Vagina (tissue), 2 donors: ENCODE results near the gene RAB24. TPM values are rescaled to one million over a fixed set of nuclear protein-coding genes. Genes with fewer than 3 reads are reported as not detected.

Experiments
- DNase-seq, 2 donors: peaks; one replicate each; pipeline ENCODE4 v3.0.0-alpha.2; 2017; ENCODE audit errors: extremely low spot score in 2 of 2
- H3K27ac ChIP-seq: fragments of 200-600 bp; sonication (generic); one replicate; pipeline ENCODE4 v1.5.1; 2019
- H3K27me3 ChIP-seq: fragments of 200-600 bp; sonication (generic); one replicate; pipeline ENCODE4 v1.5.1; 2019
- H3K36me3 ChIP-seq, 2 donors: fragments of 200-600 bp; sonication (generic); one replicate each; pipeline ENCODE4 v1.5.1; 2017 to 2019
- H3K4me1 ChIP-seq: fragments of 200-600 bp; sonication (generic); one replicate; pipeline ENCODE4 v1.5.1; 2019
- H3K4me3 ChIP-seq, 2 donors: fragments of 200-600 bp; sonication (generic); 1 replicate in 1 of 2; 2 replicates in 1 of 2; pipeline ENCODE4 v1.5.1; 2016 to 2019
- H3K9me3 ChIP-seq: fragments of 200-600 bp; sonication (generic); one replicate; pipeline ENCODE4 v1.5.1; 2019
- POLR2A ChIP-seq, 2 donors: fragments of 450-650 bp; IDR thresholded peaks; one replicate each; pipeline ENCODE4 v1.6.1; 2017; ENCODE audit warnings: antibody characterized with exemption in 2 of 2, mild to moderate bottlenecking in 2 of 2, moderate library complexity in 2 of 2
- POLR2AphosphoS5 ChIP-seq, 2 donors: sonication (generic); formaldehyde crosslinking; IDR thresholded peaks; one replicate each; pipeline ENCODE4 v1.9.0; 2017; ENCODE audit warnings: antibody characterized with exemption in 2 of 2, mild to moderate bottlenecking in 2 of 2, low read depth in 1 of 2; ENCODE audit not compliant: insufficient read depth in 1 of 2
- intact Hi-C: fragments of 100-400 bp; cut with DNase I; formaldehyde crosslinking; loops from one replicate; pipeline ENCODE4 v1.15.1; 2023
- total RNA-seq: library from RNA; depleted of rRNA; stranded (reverse); fragments of >200 nt; gene quantifications from one replicate; pipeline ENCODE4 v1.2.3, GENCODE V29; 2016
- TF ChIP-seq, protein P1 (sequence below), 3 experiments: fragments of 450-650 bp in 2 of 3; fragments of 200-600 bp in 1 of 3; sonication (generic) in 1 of 3; IDR thresholded peaks; one replicate each; pipeline ENCODE4 v1.5.1; 2017 to 2019; ENCODE audit warnings: antibody characterized with exemption in 3 of 3, mild to moderate bottlenecking in 2 of 3, moderate library complexity in 2 of 3

The RAB24 gene
- total RNA-seq, 1 donor from 2014 or later, result 48.6 TPM

DNA sequence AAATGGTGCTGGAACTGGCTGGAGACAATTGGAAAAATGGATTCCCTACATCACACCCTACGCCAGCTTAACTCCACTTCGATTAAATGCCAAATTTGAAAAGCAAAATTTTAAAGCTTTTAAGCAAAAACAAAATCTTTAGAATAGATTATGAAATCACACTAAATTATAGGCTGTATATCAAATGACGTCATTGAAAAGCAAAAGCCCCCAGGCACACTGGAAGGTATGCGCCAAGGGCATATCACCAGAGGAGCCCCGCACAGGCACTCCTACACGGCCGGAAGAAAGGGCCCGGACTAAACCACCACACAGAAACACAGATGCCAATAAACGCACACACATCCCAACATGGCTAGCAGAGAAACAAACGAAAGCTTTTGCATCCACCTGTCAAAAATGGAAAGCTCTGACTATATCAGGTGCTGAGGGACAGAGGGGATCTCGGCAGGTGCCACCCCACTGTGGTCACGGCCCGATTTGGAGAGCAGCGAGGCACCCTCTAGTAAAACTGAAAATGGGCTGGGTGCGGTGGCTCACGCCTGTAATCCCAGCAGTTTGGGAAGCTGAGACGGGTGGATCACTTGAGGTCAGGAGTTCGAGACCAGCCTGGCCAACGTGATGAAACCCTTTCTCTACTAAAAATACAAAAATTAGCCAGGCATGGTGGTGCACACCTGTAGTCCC is 25.2 kb upstream of the RAB24 start:
- H3K27ac ChIP-seq, result no peak overlapping the region
- H3K4me1 ChIP-seq, result peaks cover 5% of the 10 kb centered on the region
- no peaks in the 10 kb centered on the region for H3K9me3 ChIP-seq
- TF ChIP-seq, protein P1, sequence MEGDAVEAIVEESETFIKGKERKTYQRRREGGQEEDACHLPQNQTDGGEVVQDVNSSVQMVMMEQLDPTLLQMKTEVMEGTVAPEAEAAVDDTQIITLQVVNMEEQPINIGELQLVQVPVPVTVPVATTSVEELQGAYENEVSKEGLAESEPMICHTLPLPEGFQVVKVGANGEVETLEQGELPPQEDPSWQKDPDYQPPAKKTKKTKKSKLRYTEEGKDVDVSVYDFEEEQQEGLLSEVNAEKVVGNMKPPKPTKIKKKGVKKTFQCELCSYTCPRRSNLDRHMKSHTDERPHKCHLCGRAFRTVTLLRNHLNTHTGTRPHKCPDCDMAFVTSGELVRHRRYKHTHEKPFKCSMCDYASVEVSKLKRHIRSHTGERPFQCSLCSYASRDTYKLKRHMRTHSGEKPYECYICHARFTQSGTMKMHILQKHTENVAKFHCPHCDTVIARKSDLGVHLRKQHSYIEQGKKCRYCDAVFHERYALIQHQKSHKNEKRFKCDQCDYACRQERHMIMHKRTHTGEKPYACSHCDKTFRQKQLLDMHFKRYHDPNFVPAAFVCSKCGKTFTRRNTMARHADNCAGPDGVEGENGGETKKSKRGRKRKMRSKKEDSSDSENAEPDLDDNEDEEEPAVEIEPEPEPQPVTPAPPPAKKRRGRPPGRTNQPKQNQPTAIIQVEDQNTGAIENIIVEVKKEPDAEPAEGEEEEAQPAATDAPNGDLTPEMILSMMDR (IDR thresholded peaks at IDR 0.05), result no peak
- TF ChIP-seq POLR2AphosphoS5 (IDR thresholded peaks at IDR 0.05; ENCODE audit: insufficient read depth in 1 of 2, low read depth in 1 of 2), result no peak
- TF ChIP-seq POLR2A (IDR thresholded peaks at IDR 0.05), result no peak
- intact Hi-C loops, result no loop called here
- no peaks in the 10 kb centered on the region for H3K27me3 ChIP-seq
- H3K4me3 ChIP-seq, result no peak overlapping the region
- DNase-seq, result no peak
- peaks cover 0 to 38% of the 10 kb centered on the region in 2 donors for H3K36me3 ChIP-seq

DNA sequence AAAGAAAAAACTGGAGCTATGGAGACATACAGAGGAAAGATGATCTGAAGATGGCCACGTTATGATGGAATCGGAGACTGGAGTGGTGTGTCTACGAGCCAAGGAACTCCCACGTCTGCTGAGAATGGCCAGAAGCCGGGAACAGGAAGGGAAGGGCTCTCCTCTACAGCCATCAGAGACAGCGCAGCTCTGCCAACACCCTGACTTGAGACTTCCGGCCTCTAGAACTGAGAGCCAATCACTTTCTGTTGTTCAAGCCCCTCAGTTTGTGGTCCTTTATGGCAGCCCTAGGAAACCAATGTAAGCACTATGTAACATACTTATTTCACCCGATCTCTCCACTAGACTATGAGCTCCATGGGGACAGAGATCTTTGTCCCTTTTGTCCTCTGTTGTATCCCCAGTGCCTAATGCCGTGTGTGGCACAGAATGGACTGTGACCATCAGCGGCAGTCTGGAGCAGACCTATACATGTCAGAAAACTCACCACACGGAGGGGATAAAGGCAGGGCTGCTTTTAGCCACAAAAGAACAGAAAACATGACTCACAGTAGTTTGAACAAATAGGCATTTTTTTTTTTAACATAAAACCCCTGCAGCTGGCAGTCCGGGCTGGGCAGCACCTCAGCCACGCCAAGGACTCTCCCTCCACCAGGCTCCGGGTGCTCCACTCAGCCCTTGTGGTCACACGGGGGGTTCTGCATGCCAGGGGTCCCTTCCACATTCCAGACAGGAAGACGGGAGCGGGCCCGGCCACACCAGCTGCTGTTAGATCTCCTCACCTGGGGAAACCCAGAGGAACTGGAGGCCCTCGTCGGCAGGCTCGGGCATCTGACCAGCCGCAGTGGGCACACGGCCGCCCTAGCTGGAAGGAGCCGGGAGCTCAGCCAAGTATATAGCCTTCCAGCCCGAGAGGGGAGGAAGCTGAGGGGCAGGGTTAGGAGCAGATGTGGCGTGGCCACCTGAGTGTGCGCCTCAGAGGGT is 24.3 kb upstream of the RAB24 start:
- Histone ChIP-seq H3K9me3 (no peaks in the 10 kb centered on the region), H3K4me3 (no peak overlapping the region), H3K27me3 (no peaks in the 10 kb centered on the region), H3K27ac (no peak overlapping the region), H3K4me1 (peaks cover 5% of the 10 kb centered on the region), H3K36me3 (peaks cover 0 to 30% of the 10 kb centered on the region in 2 donors)
- TF ChIP-seq, protein P1 (IDR thresholded peaks at IDR 0.05), result no peak
- TF ChIP-seq POLR2A (IDR thresholded peaks at IDR 0.05) (no peak), POLR2AphosphoS5 (IDR thresholded peaks at IDR 0.05; ENCODE audit: insufficient read depth in 1 of 2, low read depth in 1 of 2) (no peak)
- intact Hi-C loops, result no loop called here
- no peak for DNase-seq

DNA sequence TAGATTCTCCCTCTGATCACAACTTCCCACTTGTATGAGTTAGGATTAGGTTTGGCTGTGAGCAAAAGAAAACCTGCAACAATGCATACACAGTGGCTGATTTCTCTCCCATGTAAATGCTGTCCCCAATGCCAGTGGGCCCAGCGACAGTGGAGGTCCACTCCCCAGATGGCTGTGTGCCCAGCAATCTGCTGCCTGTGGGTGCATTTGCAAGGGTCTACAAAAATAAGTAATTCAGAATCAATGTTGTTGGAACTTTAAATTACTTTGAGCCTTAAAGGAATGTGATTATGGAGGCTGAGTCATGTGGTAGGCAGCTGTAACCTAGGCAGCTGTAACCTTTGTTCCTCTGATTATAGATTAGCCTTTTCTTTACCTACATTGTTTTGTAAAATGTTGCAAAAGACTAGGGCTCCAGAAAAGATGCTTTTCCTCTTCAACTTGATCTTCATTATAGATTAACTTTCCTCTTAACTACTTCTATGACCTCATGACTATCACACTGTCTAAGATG is 22.4 kb upstream of the RAB24 start:
- no peak for DNase-seq
- TF ChIP-seq, protein P1 (IDR thresholded peaks at IDR 0.05), result no peak
- TF ChIP-seq POLR2AphosphoS5 (IDR thresholded peaks at IDR 0.05; ENCODE audit: insufficient read depth in 1 of 2, low read depth in 1 of 2) (no peak), POLR2A (IDR thresholded peaks at IDR 0.05) (no peak)
- Histone ChIP-seq H3K27ac (no peak overlapping the region), H3K27me3 (no peaks in the 10 kb centered on the region), H3K4me3 (no peak overlapping the region), H3K9me3 (no peaks in the 10 kb centered on the region), H3K4me1 (peaks cover 5% of the 10 kb centered on the region), H3K36me3 (peaks cover 0 to 14% of the 10 kb centered on the region in 2 donors)
- intact Hi-C loops, result no loop called here

DNA sequence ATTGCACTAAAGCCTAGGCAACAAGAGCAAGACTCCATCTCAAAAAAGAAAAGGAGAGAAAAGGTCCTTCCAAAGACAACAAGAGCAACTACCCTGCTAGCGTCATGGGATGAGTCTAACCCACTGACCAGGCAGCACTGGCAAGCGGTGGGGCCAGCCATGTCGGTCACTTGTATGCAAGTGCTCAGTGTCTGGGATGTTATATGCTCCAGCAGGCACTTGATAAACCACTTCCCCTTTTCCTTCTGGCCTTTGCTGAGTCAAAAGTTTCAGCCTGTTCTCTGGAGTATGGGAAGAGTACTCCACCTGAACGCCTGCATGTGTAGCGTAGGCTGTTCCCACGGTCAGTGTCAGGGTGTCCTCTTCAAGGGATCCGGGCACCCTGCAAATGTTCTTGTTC is 17.4 kb upstream of the RAB24 start:
- TF ChIP-seq, protein P1 (IDR thresholded peaks at IDR 0.05), result no peak
- TF ChIP-seq POLR2AphosphoS5 (IDR thresholded peaks at IDR 0.05; ENCODE audit: insufficient read depth in 1 of 2, low read depth in 1 of 2) (no peak), POLR2A (IDR thresholded peaks at IDR 0.05) (no peak)
- H3K27me3 ChIP-seq, result no peaks in the 10 kb centered on the region
- no peaks in the 10 kb centered on the region for H3K9me3 ChIP-seq
- H3K4me1 ChIP-seq, result no peaks in the 10 kb centered on the region
- intact Hi-C loops, result no loop called here
- H3K36me3 ChIP-seq, result no peaks in the 10 kb centered on the region
- no peak overlapping the region for H3K27ac ChIP-seq
- no peak for DNase-seq
- no peak overlapping the region for H3K4me3 ChIP-seq
